AG09319 (cell line): ENCODE measurements around the gene APIP.

Experiments
- DNase-seq: peaks from one replicate; pipeline ENCODE4 v3.0.0-alpha.2; 2010; ENCODE audit warnings: low read depth; ENCODE audit errors: extremely low read depth
- TF ChIP-seq, protein P1 (sequence below): IDR thresholded peaks from 2 replicates; pipeline ENCODE4 v1.5.1; 2011; ENCODE audit warnings: low read depth, mild to moderate bottlenecking, inconsistent platforms, low read length, moderate library complexity

Gene APIP, protein sequence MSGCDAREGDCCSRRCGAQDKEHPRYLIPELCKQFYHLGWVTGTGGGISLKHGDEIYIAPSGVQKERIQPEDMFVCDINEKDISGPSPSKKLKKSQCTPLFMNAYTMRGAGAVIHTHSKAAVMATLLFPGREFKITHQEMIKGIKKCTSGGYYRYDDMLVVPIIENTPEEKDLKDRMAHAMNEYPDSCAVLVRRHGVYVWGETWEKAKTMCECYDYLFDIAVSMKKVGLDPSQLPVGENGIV

DNA sequence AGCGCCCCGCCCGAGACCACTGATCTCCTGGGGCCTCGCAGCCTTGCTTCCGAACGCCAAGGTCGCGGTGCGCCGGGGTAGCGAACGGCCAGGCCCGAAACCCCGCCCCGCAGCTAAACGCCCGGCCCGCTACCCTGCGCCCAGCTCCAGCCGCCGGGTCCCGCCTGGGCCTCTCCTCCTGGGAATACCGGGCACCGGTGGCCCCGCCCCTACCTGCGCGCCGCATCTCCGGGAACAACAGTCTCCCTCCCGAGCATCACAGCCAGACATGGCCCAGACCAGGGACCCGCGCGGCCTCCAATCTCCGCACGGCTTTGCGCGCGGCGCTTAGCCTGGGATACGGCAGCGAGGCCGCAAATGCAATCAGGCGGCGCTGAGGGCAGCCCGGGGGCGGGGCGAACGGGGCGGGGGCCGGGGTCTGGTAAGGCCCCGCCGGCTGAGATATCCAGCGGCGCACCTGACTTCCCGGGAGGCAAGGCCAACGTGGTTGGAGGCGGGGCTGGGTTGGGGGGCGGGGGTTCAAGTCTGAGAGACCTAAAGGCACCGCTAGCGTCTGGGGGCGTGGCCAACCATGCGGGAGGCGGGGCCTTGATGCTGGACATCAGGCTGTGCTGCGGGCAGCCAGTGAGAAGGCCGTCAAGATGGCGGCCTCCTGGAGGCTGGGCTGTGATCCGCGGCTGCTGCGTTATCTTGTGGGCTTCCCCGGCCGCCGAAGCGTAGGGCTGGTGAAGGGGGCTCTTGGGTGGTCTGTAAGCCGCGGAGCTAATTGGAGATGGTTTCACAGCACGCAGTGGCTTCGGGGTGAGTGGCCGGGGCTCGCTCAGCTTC lies at the start of gene APIP, which contains the start of gene PDHX:
Gene APIP, minus strand, starts transcription at position 365 of the 828 bp plus-strand sequence. Its CDS starts 95 bp downstream, at position 270.
Gene PDHX, plus strand, starts transcription at position 604 of the 828 bp plus-strand sequence. Its CDS starts 38 bp downstream, at position 642.
- DNase-seq, result peak; percentile 98
- TF ChIP-seq, protein P1, sequence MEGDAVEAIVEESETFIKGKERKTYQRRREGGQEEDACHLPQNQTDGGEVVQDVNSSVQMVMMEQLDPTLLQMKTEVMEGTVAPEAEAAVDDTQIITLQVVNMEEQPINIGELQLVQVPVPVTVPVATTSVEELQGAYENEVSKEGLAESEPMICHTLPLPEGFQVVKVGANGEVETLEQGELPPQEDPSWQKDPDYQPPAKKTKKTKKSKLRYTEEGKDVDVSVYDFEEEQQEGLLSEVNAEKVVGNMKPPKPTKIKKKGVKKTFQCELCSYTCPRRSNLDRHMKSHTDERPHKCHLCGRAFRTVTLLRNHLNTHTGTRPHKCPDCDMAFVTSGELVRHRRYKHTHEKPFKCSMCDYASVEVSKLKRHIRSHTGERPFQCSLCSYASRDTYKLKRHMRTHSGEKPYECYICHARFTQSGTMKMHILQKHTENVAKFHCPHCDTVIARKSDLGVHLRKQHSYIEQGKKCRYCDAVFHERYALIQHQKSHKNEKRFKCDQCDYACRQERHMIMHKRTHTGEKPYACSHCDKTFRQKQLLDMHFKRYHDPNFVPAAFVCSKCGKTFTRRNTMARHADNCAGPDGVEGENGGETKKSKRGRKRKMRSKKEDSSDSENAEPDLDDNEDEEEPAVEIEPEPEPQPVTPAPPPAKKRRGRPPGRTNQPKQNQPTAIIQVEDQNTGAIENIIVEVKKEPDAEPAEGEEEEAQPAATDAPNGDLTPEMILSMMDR, result no peak

DNA sequence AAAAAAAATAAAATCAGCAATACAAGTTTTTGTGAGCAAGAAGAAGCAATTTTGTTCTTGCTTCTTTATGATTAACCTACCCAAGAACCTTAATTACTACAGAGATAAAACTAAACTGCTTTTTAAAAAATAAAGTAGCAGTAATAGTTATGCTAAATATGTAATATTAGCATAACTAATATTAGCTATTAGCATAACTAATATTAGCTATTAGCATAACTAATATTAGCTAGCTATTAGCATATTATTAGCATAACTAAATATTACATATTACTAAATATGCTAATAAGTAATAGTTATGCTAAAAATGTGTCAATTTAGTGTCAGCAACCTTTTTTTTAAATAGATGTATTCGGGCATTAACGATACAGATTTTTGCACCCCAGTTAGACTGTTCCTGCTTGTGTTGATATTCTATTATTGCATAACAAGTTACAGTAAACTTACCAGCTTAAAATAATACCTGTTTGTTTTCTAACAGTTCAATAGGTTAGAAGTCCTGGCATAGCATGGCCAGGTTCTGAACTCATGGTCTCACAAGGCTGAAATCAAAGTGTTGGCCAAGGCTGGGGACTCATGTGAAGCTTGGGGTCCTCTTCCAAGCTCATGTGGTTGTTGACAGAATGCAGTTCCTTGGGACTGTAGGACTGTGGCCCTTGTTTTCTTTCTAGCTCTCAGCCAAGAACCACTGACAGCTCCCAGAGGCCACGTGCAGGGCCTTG lies 48.6 kb upstream of the APIP start:
- no peak for DNase-seq
- TF ChIP-seq, protein P1, result no peak

DNA sequence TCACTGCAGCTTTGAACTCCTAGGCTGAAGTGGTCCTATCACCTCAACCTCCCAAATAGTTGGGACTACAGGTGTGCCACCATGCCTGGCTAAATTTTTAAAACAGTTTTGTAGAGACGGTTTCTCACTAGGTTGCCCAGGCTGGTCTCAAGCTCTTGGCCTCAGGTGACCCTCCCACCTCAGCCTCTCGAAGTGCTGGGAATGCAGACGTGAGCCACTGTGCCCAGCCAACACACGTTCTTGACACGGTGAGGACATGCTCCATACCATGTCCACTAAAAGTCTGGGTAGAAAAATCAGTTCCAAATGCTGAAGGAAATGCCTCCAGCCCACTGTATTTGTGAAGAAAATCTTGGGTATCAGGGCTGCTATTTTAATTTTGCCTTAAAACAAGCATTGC lies 47.2 kb upstream of the APIP start:
- TF ChIP-seq, protein P1, result no peak

DNA sequence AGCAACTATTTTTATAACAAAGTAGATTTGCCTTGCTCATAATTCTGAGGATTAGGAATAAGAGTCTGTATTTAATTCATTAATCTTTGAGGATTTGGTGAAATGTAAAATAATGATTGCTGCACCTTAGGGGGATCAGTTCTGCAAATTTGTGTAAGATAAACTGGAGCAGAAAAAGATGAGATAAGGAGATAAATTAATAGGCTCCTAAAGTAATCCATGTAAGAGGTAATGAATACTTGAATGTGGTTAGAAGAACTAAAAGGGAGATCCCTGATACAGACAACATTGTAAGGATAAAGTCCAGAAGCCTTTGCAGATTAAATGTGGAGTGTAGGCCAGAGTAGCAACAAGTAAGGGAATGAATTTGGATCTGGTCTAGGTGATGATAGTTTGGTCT lies 45.9 kb upstream of the APIP start:
- TF ChIP-seq, protein P1, result no peak
- DNase-seq, result no peak

More for the DNA sequence above, 47.2 kb upstream of the APIP start:
- no peak for DNase-seq

DNA sequence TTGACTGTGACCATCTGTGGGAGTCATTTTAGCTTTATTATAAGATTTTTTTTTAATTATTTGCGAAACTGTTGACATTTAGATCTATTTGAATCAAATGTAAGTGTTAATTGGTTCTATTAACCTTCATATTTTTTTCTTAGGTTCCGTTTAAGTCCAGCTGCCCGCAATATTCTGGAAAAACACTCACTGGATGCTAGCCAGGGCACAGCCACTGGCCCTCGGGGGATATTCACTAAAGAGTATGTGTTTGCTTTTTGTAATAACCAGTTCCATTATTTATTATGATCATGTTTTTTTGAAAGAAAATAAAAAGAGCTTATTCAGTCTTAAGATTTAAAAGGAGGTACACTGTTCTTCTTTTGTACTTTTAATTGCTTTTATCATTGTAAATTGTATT lies 44.1 kb upstream of the APIP start:
- no peak for DNase-seq
- TF ChIP-seq, protein P1, result no peak

DNA sequence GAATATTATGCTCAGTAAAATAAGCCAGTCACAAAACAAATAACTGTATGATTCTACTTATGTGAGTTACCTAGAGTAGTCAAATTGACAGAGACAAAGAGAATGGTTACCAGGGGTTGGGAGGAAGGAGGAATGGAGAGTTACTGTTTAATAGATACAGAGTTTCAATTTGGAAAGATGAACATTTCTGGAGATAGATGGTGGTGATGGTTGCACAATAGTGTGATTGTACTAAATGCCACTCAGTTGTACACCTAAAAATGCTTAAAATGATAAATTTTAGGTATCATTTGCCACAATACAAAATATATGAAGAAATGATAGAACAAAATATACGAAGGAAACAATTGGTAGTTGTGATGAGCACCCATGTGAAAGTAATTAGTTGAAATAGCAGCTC lies 43.6 kb upstream of the APIP start:
- TF ChIP-seq, protein P1, result no peak
- no peak for DNase-seq
